ENCODE data around the gene NUP43. TPM values are rescaled to one million over a fixed set of nuclear protein-coding genes. Genes with fewer than 3 reads are reported as not detected.

NUP43 gene
- total RNA-seq, 1 donor from 2014 or later, result 107 TPM

- Histone ChIP-seq H3K4me2 (no peak overlapping the region), H3K9ac (no peak overlapping the region), H3F3A (ENCODE audit: low read depth) (peaks cover 6% of the 10 kb centered on the region), H3K27ac (no peak overlapping the region), H4K20me1 (ENCODE audit: low read depth) (no peaks in the 10 kb centered on the region), H3K36me3 (no peaks in the 10 kb centered on the region), H3K79me2 (ENCODE audit: low read depth) (peaks cover 6% of the 10 kb centered on the region), H3K4me1 (peaks cover 5% of the 10 kb centered on the region), H3K4me3 (no peak overlapping the region), H3K27me3 (no peaks in the 10 kb centered on the region), H3K9me3 (ENCODE audit: low read depth) (no peaks in the 10 kb centered on the region), H2AFZ (replicated peaks) (no peak overlapping the region)
- Mint-ChIP-seq H3K4me1 (peaks cover 3% of the 10 kb centered on the region), H3K27ac (no peak overlapping the region), H3K36me3 (peaks cover 8% of the 10 kb centered on the region), H3K4me3 (no peak overlapping the region), H3K9me3 (no peaks in the 10 kb centered on the region), H3K27me3 (ENCODE audit: insufficient read depth, low read depth) (peaks cover 6% of the 10 kb centered on the region)
- DNase-seq (ENCODE audit: low spot score), result no peak
- TF ChIP-seq CTCF (IDR thresholded peaks at IDR 0.05), result no peak
- no peak for TF ChIP-seq EZH2 (IDR thresholded peaks at IDR 0.05)
- TF ChIP-seq EZH2phosphoT487 (IDR thresholded peaks at IDR 0.05), result no peak
These were observed 23.1 kb downstream of the NUP43 start for GRCh38 chr6:149723262-149723661.

- peaks cover 42% of the 10 kb centered on the region for H3K79me2 ChIP-seq (ENCODE audit: low read depth)
- H3K4me3 Mint-ChIP-seq, result peak overlapping the region; percentile 49
- no peak for TF ChIP-seq EZH2phosphoT487 (IDR thresholded peaks at IDR 0.05)
- no peak for TF ChIP-seq EZH2 (IDR thresholded peaks at IDR 0.05)
- no peak for TF ChIP-seq CTCF (IDR thresholded peaks at IDR 0.05)
- H3K4me1 ChIP-seq, result peaks cover 18% of the 10 kb centered on the region
- H3K9me3 Mint-ChIP-seq, result no peaks in the 10 kb centered on the region
- H3F3A ChIP-seq (ENCODE audit: low read depth), result peaks cover 17% of the 10 kb centered on the region
- no peak for DNase-seq (ENCODE audit: low spot score)
- H3K9me3 ChIP-seq (ENCODE audit: low read depth), result no peaks in the 10 kb centered on the region
- H3K4me1 Mint-ChIP-seq, result peaks cover 18% of the 10 kb centered on the region
- H4K20me1 ChIP-seq (ENCODE audit: low read depth), result peaks cover 7% of the 10 kb centered on the region
- H3K27ac Mint-ChIP-seq, result no peak overlapping the region
- H2AFZ ChIP-seq (replicated peaks), result no peak overlapping the region
- H3K27me3 ChIP-seq, result no peaks in the 10 kb centered on the region
- no peak overlapping the region for H3K4me2 ChIP-seq
- no peak overlapping the region for H3K27ac ChIP-seq
- peaks cover 9% of the 10 kb centered on the region for H3K27me3 Mint-ChIP-seq (ENCODE audit: insufficient read depth, low read depth)
- H3K9ac ChIP-seq, result no peak overlapping the region
- H3K36me3 Mint-ChIP-seq, result peaks cover 6% of the 10 kb centered on the region
- no peaks in the 10 kb centered on the region for H3K36me3 ChIP-seq
- no peak overlapping the region for H3K4me3 ChIP-seq
These were observed 26.8 kb downstream of the NUP43 start for GRCh38 chr6:149719531-149719930.

- H3K36me3 Mint-ChIP-seq, result peaks cover 9% of the 10 kb centered on the region
- no peaks in the 10 kb centered on the region for H3K9me3 Mint-ChIP-seq
- Histone ChIP-seq H3K9ac (peak within 1 kb of the TSS; percentile 97), H3K4me3 (peak within 1 kb of the TSS; percentile 70), H2AFZ (replicated peaks) (peak within 1 kb of the TSS; percentile 87), H3K27me3 (no peaks in the 10 kb centered on the region), H3K79me2 (ENCODE audit: low read depth) (peaks cover 59% of the 10 kb centered on the region), H3F3A (ENCODE audit: low read depth) (peaks cover 17% of the 10 kb centered on the region), H3K27ac (peak within 1 kb of the TSS; percentile 98), H3K4me2 (peak within 1 kb of the TSS; percentile 90), H4K20me1 (ENCODE audit: low read depth) (peaks cover 7% of the 10 kb centered on the region), H3K9me3 (ENCODE audit: low read depth) (no peaks in the 10 kb centered on the region), H3K36me3 (no peaks in the 10 kb centered on the region), H3K4me1 (peaks cover 18% of the 10 kb centered on the region)
- peak within 1 kb of the TSS; percentile 90 for H3K4me3 Mint-ChIP-seq
- H3K27me3 Mint-ChIP-seq (ENCODE audit: insufficient read depth, low read depth), result peaks cover 9% of the 10 kb centered on the region
- H3K4me1 Mint-ChIP-seq, result peaks cover 18% of the 10 kb centered on the region
- peak within 1 kb of the TSS; percentile 99 for H3K27ac Mint-ChIP-seq
- TF ChIP-seq EZH2phosphoT487 (IDR thresholded peaks at IDR 0.05) (peak; percentile 34), CTCF (IDR thresholded peaks at IDR 0.05) (no peak), EZH2 (IDR thresholded peaks at IDR 0.05) (peak; percentile 64)
- peak; percentile 92 for DNase-seq (ENCODE audit: low spot score)
These were observed 28.5 kb downstream of the NUP43 start, which contains the start of gene LATS1 for GRCh38 chr6:149717588-149718458. LATS1 (minus strand) TSS chr6:149718101; CDS start chr6:149702126, 15,975 bp downstream.

All from neural progenitor cell (in vitro differentiated cells).